ENCODE measurements around the gene LIX1L.

DNA sequence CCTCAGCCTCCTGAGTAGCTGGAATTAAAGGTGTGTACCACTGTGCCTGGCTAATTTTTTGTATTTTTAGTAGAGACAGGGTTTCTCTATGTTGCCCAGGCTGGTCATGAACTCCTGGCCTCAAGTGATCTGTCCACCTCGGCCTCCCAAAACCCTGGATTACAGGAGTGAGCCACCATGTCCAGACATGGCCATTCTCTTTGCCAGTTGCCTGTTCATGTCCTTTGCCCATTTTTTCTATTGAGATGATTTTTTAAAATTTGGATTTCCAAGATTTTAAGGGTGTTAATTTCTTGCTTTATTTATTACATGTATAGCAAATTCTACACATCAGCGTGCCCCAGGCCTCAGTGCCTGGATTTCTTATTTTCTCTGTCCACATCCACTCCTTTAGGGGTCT lies 9.5 kb upstream of the LIX1L start:
- TF ChIP-seq RARB (CRISPR knock-in tag; IDR thresholded peaks at IDR 0.05), result no peak
- TF ChIP-seq ARNTL (CRISPR knock-in tag; IDR thresholded peaks at IDR 0.05; ENCODE audit: borderline replicate concordance, low read depth), result no peak
- TF ChIP-seq, protein P1, sequence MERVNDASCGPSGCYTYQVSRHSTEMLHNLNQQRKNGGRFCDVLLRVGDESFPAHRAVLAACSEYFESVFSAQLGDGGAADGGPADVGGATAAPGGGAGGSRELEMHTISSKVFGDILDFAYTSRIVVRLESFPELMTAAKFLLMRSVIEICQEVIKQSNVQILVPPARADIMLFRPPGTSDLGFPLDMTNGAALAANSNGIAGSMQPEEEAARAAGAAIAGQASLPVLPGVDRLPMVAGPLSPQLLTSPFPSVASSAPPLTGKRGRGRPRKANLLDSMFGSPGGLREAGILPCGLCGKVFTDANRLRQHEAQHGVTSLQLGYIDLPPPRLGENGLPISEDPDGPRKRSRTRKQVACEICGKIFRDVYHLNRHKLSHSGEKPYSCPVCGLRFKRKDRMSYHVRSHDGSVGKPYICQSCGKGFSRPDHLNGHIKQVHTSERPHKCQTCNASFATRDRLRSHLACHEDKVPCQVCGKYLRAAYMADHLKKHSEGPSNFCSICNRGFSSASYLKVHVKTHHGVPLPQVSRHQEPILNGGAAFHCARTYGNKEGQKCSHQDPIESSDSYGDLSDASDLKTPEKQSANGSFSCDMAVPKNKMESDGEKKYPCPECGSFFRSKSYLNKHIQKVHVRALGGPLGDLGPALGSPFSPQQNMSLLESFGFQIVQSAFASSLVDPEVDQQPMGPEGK (CRISPR knock-in tag; IDR thresholded peaks at IDR 0.05; ENCODE audit: borderline replicate concordance), result no peak
- no peak for TF ChIP-seq ZC3H10 (CRISPR knock-in tag; IDR thresholded peaks at IDR 0.05)
- no peak for TF ChIP-seq ZFP3 (CRISPR knock-in tag; IDR thresholded peaks at IDR 0.05)

All from SK-N-SH treated with all-trans-retinoic acid at 6 μM for 48 hours (cell line).